ENCODE measurements around the gene HPSE.
A peak's percentile ranks its signal among the peaks of the same experiment; 100 is the strongest.
"Not testable (repeated sequence)": the region's sequence is repeated elsewhere in the genome, so short reads cannot be mapped to it uniquely, and the experiment has no call there.

Gene HPSE

DNA sequence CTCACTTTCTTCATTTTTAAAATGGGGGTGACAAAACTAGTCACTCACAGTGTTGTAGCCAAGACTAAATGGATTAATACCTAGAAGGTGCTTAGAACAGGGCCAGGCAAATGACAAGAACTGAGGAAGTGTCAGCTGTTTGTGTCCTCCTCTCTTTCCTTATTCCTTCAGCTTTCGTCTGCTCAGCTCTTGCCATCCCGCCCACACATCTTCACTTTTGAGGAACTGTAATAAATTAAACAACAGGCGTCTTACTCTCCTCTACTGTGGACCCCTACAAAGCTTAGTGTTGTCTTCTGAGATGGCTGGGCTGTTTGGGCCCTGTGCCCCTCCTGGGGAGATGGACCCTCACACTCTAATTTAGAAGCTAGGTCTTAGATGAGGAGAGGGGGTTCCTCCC is 2.7 kb downstream of the HPSE start:
- DNase-seq (ENCODE audit: low spot score), result no peak

DNA sequence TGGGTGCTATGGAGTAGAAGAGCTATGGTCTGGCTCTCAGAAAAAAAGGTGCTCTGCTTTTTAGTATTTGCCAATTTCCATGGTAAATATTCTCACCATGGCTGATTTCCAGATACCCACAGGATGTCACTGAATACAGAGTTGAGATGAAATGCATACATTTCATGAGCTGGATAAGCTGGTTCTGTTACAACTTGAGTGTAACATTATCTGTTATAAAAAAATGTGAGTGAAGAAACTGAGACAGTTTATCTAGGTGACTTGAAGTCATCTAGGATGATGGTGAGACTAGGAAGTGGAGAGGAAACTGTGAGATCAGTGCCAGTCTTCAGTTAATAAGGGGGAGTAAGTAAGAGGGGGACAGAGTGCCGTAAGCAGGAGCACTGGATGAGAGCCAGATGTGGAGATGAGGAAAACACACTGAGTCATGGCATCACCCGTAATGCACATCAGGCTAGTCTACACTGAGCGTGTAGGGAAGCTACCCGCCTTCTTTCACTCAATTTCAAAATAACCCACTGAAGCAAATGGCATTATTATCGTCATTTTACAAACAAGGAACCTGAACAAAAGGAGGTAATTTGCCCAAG is 5.0 kb downstream of the HPSE start:
- no peak for DNase-seq (ENCODE audit: low spot score)

DNA sequence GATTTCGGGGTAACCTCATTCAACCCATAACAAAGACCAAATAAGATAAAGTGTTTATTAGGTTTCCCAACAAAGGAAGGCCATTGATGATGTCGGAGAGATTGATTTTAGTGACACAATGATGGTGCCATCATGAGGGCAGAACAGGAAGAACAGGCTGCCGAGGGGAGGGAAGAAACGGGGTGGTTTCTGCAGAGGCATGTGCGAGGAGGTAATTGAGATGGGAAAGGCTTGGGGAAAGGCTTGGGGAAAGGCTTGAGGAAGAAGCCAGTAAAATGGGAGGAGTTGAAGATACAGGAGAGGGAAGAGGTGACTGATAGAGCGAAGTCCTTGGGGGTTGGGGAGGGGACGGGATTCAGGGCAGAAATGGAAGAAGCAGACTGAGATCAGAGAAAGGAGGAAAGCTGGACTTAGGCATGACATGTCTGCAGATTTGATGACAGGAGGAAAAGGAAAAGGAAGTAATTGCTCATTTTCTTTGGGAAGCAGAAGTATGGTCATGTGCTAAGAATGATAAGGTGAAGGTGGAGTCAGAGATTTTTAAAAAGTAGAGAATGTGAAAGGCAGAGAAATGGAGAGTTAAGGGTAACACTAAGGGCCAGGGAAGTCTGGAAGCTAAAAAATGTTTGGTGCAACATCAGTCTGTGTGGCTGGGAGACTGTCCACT is 6.0 kb downstream of the HPSE start:
- no peak for DNase-seq (ENCODE audit: low spot score)

DNA sequence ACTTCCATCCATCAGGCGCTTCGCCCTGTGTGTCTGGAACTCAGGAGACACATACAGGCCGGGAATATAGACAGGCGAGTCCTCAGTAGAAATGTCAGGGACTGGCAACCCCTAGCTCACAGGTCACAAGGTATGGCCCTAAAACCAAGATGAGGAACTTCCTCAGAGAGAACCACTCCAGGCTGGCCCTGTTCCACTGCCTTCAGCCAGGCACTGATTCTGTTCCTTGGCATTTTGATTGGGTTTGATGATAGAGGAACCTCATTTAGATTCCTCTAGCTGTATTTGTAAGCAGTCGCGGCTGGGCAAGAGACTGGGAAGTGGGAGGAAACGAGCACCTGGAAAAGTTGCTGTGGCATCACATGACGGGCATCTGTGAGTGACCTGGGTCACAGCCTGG is 8.1 kb downstream of the HPSE start:
- no peak for DNase-seq (ENCODE audit: low spot score)

DNA sequence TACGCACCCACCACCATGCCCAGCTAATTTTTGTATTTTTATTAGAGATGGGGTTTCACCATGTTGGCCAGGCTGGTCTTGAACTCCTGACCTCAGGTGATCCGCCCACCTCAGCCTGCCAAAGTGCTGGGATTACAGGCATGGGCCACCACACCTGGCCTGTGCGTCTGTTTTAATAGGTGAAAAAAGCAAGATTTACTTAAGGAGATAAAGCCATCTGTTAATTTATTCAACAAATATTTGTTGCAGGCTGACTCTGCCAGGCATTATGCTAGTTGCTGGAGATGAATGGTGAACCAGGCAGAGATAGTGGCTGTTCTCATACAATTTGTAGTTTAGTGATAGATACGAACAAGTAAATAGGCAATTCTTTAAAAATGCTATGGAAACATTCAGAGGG is 9.3 kb downstream of the HPSE start:
- not testable (repeated sequence) for DNase-seq (ENCODE audit: low spot score)

DNA sequence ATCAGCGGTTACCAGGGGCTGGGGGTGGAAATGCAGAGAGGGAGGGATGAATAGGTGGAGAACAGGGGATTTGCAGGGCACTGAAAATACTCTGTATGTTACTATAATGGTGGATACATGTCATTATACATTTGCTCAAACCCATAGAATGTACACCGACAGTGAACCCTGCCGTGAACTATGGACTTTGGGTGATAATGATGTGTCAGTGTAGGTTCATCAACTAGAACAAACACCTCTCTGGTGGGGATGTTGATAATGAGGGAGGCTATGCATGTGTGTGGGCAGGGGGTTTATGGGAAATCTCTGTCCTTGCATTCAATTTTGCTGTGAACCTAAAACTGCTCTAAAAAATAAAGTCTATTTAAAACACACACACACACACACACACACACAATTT is 11.5 kb downstream of the HPSE start:
- DNase-seq (ENCODE audit: low spot score), result no peak

DNA sequence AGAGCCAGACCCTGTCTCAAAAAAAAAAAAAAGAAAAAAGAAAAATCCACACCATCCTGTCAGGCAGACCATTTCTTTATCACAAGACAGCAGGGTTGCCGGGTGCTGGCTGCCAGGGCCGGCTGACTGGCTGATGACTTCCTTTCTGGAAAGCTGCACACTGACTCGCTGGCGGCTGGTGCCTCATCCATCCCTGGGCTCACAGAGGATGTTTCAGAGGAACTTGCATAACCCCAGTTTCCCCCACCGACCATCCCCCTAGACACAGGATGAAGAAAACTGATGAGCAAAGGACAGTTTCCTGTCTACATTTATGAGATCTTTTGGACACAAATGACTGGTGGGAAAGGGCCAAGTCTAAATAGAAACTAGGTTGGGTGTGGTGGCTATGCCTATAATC is 14.1 kb downstream of the HPSE start:
- no peak for DNase-seq (ENCODE audit: low spot score)

DNA sequence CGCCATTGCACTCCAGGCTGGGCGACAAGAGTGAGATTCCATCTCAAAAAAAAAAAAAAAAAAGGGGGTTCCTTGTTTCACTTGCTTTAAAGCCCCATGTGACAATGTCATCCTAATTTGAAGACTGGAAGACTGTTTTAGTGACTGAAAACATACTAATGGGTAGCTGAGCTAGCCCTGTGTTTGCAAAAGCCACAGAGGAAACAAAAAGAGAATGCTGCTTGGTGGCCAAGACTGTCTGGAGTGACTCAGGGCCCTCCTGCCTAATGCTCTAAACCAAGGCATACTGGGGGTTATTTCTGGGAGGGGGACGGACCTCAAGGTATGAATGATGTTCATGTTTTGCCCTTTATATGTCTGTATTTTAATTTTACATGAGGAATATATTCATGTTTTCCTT is 16.0 kb downstream of the HPSE start:
- DNase-seq (ENCODE audit: low spot score), result no peak

DNA sequence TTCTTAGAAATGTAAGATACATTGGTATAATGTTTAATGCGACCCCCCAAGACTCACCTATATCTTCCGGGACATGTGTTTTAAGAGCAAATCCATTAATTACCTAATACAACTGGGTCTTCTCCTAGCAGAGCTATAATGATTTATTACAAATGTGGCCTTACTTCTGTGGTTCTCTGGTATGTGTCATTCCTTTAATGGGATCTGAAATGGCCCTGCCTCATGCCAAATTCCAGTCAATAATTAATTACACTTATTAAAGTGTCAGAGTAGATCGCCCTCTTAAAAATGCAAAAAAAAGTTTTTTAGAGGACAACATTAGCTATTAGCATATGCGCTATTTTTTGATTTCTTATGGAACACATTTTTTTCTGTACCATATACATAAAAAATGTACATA is 17.0 kb downstream of the HPSE start:
- DNase-seq (ENCODE audit: low spot score), result no peak

DNA sequence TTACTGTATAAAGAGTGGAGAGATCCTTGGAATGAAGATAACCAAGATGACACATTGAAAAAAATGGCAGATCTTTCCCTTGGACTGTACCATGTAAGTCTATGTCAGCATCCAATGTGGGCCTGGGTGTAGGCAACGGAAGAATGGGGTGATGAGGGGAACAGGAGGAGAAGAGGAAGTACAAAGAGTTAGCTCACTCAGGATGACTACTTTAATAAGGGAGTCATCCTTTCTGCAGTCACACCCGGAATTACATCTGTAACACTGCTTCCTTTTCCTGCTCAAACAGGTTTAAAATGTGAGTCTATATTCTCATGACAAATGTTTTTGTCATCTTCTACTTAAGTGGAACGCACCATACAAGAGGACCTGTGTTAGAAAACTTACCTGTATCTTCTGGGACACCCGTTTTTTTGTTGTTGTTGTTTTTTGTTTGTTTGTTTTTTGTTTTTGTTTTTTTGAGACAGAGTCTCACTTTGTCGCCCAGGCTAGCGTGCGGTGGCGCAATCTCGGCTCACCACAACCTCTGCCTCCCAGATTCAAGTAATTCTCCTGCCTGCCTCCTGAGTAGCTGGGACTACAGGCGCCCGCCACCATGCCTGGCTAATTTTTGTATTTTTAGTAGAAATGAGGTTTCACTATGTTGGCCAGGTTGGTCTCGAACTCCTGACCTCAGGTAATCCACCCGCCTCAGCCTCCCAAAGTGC is 18.0 kb downstream of the HPSE start:
- DNase-seq (ENCODE audit: low spot score), result no peak

DNA sequence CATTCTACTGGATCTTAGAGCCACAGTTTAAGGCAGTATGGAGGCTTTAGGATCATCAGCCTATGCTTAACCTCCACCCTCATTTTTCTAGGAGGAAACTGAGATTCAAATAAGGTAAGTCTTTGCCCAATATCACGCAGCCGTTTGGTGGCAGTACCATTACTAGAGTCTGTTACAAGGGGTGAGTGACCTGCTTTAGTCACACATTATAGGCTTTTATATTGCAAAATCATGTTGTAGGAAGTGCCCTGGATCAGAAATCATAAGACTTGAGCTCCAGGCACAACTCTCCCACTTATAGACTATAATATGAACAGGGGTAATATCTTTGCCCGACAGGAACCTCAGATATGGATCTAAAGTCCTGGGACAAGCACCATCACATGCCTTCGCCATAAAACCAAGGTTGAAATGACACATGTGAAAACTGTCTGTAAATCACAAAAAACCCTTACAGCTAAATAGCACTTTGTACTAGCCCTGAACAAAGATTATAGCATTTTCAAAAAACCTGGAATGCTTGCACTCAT is 19.2 kb downstream of the HPSE start:
- no peak for DNase-seq (ENCODE audit: low spot score)

DNA sequence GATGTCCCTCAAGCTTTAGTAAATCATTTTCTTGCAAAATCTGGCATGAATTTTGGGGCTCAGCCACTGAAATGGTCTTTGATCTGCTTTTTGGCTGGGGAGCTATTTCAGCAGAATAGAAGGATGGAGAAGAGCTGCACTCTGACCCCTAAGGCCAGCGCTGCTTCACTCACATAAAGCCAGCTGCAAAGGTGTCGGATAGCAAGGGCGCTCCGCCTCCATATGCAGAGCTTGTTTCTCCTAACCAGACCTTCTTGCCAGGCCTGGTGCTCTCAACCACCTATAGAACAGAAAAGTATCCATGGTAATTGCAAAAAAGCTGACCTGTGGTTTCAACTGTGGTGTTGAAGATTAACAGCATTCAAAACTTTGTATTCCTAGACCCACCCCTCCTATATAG is 26.0 kb downstream of the HPSE start:
- no peak for DNase-seq (ENCODE audit: low spot score)

DNA sequence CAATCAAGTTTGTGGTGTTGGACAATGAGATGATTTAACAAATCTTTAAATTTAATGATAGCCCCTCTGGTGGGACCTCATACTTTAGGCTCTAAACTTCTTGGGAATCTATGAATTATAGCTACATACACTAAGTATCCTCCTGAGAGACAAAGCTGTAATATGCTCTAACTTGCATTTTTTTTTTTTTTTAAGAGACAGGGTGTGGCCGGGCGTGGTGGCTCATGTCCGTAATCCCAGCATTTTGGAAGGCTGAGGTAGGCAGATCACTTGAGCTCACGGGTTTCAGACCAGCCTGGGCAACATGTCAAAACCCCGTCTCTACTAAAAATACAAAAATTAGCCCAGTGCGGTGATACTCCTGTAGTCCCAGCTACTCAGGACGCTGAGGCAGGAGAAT is 26.7 kb downstream of the HPSE start:
- no peak for DNase-seq (ENCODE audit: low spot score)

DNA sequence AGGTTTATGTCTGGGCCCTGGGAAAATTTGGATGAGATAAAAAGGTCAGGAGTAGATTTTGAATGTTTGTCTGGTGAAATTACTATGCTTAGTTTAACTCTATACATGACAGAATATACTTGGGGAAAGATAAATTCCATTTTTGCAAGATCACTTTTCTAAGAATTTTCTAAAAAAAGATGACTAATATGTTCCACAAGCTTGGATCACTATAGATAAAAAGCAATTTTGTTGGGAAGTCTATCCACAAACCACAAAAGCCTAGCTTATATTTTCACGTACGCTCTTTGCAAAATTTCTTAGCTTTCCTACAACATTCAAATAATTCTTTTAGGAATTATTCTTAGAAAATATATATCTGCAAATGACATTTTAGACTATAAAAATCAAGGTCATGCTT is 29.5 kb downstream of the HPSE start:
- DNase-seq (ENCODE audit: low spot score), result no peak

DNA sequence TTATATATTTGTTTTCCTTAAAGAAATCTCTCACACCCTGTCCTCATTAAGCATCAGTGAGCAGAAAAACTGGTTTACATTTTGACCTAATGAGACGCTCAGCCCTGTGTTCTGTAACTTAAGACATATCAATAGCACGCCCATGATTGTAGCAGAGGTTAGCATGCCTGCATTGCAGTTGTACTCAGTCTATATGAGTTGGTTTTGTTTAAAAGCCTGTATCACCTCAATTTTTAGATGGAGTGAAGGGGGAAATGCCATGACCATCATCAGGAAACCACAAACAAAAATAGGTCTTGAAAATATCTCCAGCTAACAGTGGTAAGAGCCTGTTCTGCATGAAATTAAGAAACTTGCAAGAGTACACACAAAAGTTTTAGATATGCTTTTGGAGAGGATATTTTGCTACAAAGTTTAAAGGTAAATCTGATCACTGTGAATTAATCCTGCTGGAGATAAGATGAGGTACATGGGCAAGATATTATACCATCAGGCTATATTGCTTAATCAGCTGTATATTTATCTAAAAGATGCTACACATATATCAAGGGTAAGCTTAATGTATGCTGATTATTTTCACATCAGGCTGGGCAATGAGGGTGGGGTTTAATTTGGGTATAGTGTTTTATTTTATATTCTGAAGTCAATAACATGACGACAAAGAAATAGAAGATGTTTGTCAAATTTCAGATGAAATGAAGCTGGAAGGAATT is 36.9 kb downstream of the HPSE start:
- DNase-seq (ENCODE audit: low spot score), result peak; percentile 12

DNA sequence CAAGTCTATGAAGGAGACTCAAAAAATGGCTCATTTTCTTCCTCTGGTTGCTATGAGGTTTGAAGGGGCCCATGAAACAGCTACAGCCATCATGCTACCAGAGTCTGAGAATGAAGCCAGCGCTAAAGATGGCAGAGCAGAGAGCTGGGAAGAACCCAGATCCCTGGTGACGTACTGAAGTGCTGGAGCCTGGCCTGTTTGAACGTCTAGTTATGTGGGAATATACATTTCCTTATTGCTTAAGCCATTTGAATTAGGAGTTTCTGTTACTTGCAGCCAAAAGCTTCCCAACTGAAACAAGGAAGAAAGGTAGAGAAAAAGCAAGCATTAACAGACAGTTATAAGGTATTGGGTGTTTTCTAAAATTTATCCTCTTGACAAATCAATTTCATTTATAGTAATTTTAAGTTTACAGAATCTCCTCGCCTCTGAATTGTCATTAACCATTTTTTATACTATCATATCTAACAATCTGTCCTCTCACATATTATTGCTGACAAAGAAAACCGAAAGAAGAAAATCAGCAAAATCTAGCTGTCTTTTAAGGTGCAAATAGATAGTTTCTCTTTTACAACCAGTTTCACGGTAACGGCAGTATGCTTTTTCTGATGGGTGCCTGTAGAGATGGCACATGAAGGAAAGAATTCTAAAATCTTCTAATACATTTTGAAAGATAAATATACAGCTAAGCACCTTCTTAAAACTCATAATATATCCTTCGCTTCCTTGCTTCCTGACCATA is 41.2 kb downstream of the HPSE start:
- DNase-seq (ENCODE audit: low spot score), result no peak

DNA sequence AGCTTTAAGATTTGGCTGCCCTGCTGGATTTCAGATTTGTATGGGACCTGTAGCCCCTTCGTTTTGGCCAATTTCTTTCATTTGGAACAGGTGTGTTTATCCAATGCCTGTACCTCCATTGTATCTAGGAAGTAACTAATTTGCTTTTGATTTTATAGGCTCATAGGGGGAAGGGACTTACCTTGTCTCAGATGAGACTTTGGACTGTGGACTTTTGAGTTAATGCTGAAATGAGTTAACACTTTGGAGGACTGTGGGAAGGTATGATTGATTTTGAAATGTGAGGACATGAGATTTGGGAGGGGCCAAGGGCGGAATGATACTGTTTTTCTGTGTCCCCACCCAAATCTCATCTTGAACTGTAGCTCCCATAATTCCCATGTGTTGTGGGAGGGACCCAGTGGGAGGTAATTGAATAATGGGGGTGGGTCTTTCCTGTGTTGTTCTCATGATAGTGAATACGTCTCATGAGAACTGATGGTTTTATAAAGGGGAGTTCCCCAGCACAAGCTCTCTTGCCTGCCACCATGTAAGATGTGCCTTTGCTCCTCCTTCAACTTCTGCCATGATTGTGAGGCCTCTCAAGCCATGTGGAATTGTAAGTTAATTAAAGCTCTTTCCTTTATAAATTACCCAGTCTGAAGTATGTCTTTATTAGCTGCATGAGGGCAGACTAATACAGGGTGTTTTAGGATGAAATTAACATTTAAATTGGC is 44.4 kb downstream of the HPSE start:
- DNase-seq (ENCODE audit: low spot score), result not testable (repeated sequence)

DNA sequence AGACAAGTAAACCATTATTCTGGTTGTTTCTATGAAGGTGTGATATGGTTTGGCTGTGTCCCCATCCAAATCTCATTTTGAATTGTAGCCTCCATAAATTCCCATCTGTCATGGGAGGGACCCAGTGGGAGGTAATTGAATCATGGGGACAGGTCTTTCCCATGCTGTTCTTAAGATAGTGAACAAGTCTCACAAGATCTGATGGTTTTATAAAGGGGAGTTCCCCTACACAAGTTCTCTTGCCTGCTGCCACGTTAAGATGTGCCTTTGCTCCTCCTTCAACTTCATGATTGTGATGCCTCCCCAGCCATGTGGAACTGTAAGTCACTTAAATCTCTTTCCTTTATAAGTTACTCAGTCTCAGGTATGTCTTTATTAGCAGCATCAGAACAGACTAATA is 46.3 kb downstream of the HPSE start:
- not testable (repeated sequence) for DNase-seq (ENCODE audit: low spot score)

DNA sequence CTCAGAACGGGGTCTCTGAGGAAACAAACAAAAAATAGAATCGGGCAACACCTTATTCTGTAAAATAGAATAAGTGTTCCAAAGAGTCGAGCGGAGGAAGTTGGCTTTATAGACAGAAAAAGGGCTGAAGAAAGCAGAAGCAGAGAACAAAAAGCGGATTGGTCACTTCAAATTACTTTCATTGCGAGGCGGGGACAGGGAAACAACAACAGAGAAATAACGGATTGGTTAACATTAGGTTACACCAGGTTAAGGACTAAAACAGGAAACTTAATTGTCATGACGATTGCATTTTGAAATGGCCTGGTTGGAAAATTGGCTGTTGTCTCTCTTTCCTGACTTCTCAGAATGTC is 49.6 kb downstream of the HPSE start:
- peak; percentile 36 for DNase-seq (ENCODE audit: low spot score)

DNA sequence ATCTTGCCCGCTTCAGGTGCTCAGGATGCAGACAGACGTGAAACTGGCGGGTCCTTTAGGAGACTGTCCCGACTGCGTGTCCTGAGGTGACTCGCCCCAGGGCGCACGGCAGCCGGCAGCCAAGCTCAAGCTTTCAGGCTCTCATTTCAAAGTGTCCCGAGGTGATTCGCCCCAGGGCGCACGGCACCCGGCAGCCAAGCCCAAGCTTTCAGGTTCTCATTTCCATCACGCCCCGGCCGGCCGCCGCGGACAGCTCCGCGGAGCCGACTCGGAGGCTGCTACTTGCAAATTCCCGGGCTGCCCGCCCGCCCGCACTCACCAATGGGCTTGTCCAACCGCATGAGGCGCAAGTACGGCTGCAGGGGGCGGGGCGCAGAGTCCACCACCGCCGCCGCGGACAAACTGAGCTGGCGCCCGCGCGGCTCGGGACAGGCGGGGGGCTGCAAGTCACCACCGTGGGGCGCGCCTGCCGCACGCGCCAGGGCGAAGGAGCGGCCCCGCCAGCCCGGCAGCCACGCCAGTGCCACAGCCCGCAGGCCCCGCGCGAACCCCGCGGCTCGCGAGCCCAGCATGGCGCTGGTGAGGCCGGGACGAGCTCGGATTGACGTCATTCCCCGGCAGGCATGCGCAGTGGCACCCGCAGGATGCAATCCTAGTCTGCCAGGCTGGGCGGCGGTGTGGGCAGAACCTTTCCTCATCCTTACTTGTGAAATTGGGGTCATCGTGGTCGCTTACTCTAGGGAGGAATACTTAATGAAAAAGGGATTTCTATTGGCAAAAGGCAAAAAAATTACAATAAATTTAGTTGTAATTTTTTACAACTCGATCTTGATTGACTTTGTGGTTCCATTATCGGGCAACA is 50.2 kb downstream of the HPSE start, which contains the start of gene COQ2:
COQ2 (minus strand) TSS at position 606 of the 862 bp plus-strand sequence; CDS start at position 572, 34 bp downstream.
- DNase-seq (ENCODE audit: low spot score), result peak; percentile 91

Measured in CD4-positive, alpha-beta T cell treated with Interleukin-15 for 4 hours (primary cell).